PC-3 (cell line): Measurements from ENCODE around the gene EMP1.

ENCODE experiments used
- CTCF ChIP-seq: fragments of 300-600 bp; sonication (generic); conservative IDR thresholded peaks from 2 replicates; pipeline ENCODE4 v1.5.1; 2017; ENCODE audit warnings: antibody characterized with exemption, low read depth, mild to moderate bottlenecking, low read length
- EZH2 ChIP-seq: fragments of 300-600 bp; sonication (generic); IDR thresholded peaks from one replicate; pipeline ENCODE4 v1.6.1; 2017; ENCODE audit warnings: antibody characterized with exemption, mild to moderate bottlenecking, low read length; ENCODE audit not compliant: unreplicated experiment

- TF ChIP-seq CTCF = no peak
- TF ChIP-seq EZH2 = no peak
These were observed 32.1 kb downstream of the EMP1 start for GRCh38 chr12:13228579-13228978.
